Suprapubic skin (tissue), 4 donors: ENCODE measurements around the gene SYT11. TPM values are rescaled to one million over a fixed set of nuclear protein-coding genes. Genes with fewer than 3 reads are reported as not detected.

Source experiments
- DNase-seq, 2 donors: peaks; one replicate each; pipeline ENCODE4 v3.0.0-alpha.2; 2019; ENCODE audit warnings: low spot score in 2 of 2
- H3K27ac ChIP-seq: fragments of 200-600 bp; sonication (generic); one replicate; pipeline ENCODE4 v1.5.1; 2019
- H3K27me3 ChIP-seq: fragments of 200-600 bp; sonication (generic); one replicate; pipeline ENCODE4 v1.5.1; 2019
- H3K36me3 ChIP-seq: fragments of 200-600 bp; sonication (generic); one replicate; pipeline ENCODE4 v1.5.1; 2019
- H3K4me1 ChIP-seq: fragments of 200-600 bp; sonication (generic); one replicate; pipeline ENCODE4 v1.5.1; 2019
- H3K4me3 ChIP-seq: fragments of 200-600 bp; sonication (generic); one replicate; pipeline ENCODE4 v1.5.1; 2019; ENCODE audit warnings: mild to moderate bottlenecking
- H3K9me3 ChIP-seq: fragments of 200-600 bp; sonication (generic); one replicate; pipeline ENCODE4 v1.5.1; 2019
- EP300 ChIP-seq: sonication (generic); formaldehyde crosslinking; IDR thresholded peaks from one replicate; pipeline ENCODE4 v1.6.1; 2017; ENCODE audit warnings: antibody characterized with exemption
- POLR2A ChIP-seq, 2 donors: fragments of 450-650 bp; IDR thresholded peaks; one replicate each; pipeline ENCODE4 v1.6.1; 2017; ENCODE audit warnings: antibody characterized with exemption in 2 of 2, mild to moderate bottlenecking in 2 of 2, moderate library complexity in 2 of 2
- POLR2AphosphoS5 ChIP-seq, 3 donors: sonication (generic); formaldehyde crosslinking; IDR thresholded peaks; one replicate each; pipeline ENCODE4 v1.6.1; 2017; ENCODE audit warnings: antibody characterized with exemption in 3 of 3
- WGBS: methylation state at CpG from one replicate; pipeline ENCODE4 v1.1.5; 2018; 5-methylcytosine and 5-hydroxymethylcytosine counted together
- total RNA-seq, 4 donors: library from RNA; depleted of rRNA; stranded (reverse); fragments of >200 nt; gene quantifications; one replicate each; pipeline ENCODE4 v1.1.0, GENCODE V29; 2016
- TF ChIP-seq, protein P1 (sequence below), 2 donors: fragments of 200-600 bp in 1 of 2; fragments of 450-650 bp in 1 of 2; sonication (generic) in 1 of 2; IDR thresholded peaks; one replicate each; pipeline ENCODE4 v1.5.1; 2016 to 2019; ENCODE audit warnings: antibody characterized with exemption in 2 of 2, mild to moderate bottlenecking in 1 of 2, moderate library complexity in 1 of 2

Gene SYT11
- total RNA-seq, 4 donors from 2014 or later: 2.2 to 3.3 (median 2.7) TPM

DNA sequence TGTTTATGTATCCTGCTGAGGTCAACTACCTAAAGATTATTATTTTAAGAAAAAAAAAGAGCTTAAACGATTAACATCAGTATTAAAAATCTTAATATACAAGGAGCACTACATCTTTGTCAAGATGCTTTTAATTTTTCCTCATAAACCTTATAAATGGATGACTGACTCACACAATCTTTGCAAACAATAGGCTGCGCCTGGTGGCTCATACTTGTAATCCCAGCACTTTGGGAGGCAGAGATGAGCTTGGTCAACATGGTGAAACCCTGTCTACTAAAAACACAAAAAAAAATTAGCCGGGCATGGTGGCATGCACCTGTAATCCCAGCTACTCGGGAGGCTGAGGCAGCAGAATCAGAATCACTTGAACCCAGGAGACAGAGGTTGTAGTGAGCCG is 73.1 kb downstream of the SYT11 start:
- H3K9me3 ChIP-seq: no peaks in the 10 kb centered on the region
- no peak overlapping the region for H3K27ac ChIP-seq
- peaks cover 34% of the 10 kb centered on the region for H3K36me3 ChIP-seq
- DNase-seq: no peak
- WGBS: 69% methylated on average over 5 of the region's 5 CpGs
- no peaks in the 10 kb centered on the region for H3K27me3 ChIP-seq
- H3K4me1 ChIP-seq: peaks cover 52% of the 10 kb centered on the region
- peak overlapping the region; percentile 70 for H3K4me3 ChIP-seq
- TF ChIP-seq POLR2AphosphoS5 (IDR thresholded peaks at IDR 0.05): no peak
- TF ChIP-seq, protein P1, sequence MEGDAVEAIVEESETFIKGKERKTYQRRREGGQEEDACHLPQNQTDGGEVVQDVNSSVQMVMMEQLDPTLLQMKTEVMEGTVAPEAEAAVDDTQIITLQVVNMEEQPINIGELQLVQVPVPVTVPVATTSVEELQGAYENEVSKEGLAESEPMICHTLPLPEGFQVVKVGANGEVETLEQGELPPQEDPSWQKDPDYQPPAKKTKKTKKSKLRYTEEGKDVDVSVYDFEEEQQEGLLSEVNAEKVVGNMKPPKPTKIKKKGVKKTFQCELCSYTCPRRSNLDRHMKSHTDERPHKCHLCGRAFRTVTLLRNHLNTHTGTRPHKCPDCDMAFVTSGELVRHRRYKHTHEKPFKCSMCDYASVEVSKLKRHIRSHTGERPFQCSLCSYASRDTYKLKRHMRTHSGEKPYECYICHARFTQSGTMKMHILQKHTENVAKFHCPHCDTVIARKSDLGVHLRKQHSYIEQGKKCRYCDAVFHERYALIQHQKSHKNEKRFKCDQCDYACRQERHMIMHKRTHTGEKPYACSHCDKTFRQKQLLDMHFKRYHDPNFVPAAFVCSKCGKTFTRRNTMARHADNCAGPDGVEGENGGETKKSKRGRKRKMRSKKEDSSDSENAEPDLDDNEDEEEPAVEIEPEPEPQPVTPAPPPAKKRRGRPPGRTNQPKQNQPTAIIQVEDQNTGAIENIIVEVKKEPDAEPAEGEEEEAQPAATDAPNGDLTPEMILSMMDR (IDR thresholded peaks at IDR 0.05): no peak
- no peak for TF ChIP-seq EP300
- no peak for TF ChIP-seq POLR2A (IDR thresholded peaks at IDR 0.05)

DNA sequence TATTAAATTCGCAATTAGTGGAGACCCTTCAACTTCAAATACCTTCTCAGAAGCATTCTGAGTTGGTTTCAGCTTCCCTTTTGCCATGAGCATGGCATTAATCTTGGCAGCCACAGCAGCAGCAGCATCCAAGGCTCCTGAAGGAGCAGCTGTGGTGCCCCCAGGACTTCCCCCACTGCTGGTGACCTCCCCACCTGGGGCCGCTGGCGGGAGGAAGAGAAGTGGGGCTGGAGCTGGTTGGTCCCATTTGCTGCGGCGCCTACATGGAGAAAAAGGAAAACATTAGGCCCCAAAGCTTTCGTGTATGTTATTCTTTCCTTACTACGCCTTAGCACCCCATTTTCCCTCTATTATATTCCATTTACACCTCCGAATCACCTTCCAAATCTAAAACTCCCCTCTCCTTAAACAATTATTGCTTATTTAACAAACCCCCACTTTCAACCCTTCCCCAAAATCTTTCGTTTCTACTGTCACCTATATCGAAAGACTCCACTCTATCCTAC is 74.3 kb downstream of the SYT11 start:
- DNase-seq: no peak
- Histone ChIP-seq H3K9me3 (no peaks in the 10 kb centered on the region), H3K27me3 (no peaks in the 10 kb centered on the region), H3K4me1 (peaks cover 52% of the 10 kb centered on the region), H3K27ac (peak overlapping the region; percentile 92), H3K4me3 (peak overlapping the region; percentile 70), H3K36me3 (peaks cover 24% of the 10 kb centered on the region)
- WGBS: 4% methylated on average over 10 of the region's 10 CpGs
- TF ChIP-seq POLR2AphosphoS5 (IDR thresholded peaks at IDR 0.05) (no peak), EP300 (no peak), POLR2A (IDR thresholded peaks at IDR 0.05) (no peak)
- TF ChIP-seq, protein P1 (IDR thresholded peaks at IDR 0.05): no peak

DNA sequence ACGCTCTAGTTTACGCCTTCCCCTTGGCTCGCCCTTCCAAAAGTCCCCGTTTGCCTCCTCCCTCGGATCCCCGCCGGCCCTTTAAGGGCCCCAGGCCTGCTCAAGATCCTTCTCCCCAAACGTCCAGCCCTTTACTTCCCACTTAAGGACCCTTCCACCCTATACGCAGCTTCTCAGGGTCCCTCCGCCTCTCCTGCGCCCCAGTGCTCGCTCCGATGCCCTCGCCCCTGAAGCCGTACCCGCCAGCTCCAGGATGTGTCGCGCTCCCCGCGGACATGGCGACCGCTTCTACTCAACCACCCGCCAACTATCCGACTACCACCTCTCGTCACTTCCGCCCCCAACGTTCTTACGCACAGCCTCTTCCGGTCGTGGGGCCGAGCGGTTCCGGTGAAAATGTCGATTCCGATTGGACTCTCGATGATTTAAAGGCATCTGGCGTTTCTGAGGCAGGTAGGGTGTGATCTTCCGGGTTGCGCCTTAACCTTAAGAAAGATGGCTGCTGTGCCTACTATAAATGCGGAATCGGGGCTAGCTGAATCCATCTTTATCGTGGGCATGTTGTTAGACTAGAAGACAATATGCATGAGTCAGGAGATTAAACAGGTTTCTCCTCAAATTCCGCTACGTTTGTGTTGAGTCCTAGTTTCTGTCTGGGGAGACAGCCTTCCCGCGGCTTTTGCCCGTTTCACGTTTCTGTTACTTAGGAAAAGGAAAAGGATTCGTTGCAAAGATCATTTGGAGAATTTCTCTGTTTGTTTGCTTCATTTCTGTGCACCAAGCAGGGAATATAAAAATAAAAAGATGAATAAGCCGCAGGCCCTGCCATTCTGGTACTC is 74.9 kb downstream of the SYT11 start, which contains the start of gene KHDC4:
TSS of gene KHDC4 (minus strand) at position 317 of the 839 bp plus-strand sequence. CDS start at position 277, 40 bp downstream.
- H3K4me1 ChIP-seq: peaks cover 49% of the 10 kb centered on the region
- DNase-seq: peak; percentile 97 to 98
- H3K36me3 ChIP-seq: peaks cover 17% of the 10 kb centered on the region
- no peaks in the 10 kb centered on the region for H3K27me3 ChIP-seq
- peak within 1 kb of the TSS; percentile 92 for H3K27ac ChIP-seq
- no peaks in the 10 kb centered on the region for H3K9me3 ChIP-seq
- WGBS: 1% methylated on average over 45 of the region's 50 CpGs
- TF ChIP-seq EP300 (no peak), POLR2A (IDR thresholded peaks at IDR 0.05) (peak; percentile 92 to 98), POLR2AphosphoS5 (IDR thresholded peaks at IDR 0.05) (peak; percentile 94 to 100 (median 98))
- TF ChIP-seq, protein P1 (IDR thresholded peaks at IDR 0.05): no peak
- H3K4me3 ChIP-seq: peak within 1 kb of the TSS; percentile 70

Other genes with a start within 250 kb of the SYT11 start
- gene MSTO1, start 249.3 kb upstream of the SYT11 start, total RNA-seq: 10 to 100 TPM; 11.7 to 31.6 (median 24.1) TPM
- 100 to 1,000 TPM in 1 of 4 donors, 10 to 100 TPM in 3; 56.0 to 106 (median 80.1) TPM for gene YY1AP1, start 170.8 kb upstream of the SYT11 start, total RNA-seq
- gene DAP3, start 170.5 kb upstream of the SYT11 start, total RNA-seq: 100 to 1,000 TPM; 151 to 249 (median 187) TPM
- gene GON4L, start 2.4 kb upstream of the SYT11 start, total RNA-seq: 10 to 100 TPM; 27.5 to 82.6 (median 43.2) TPM
- gene RIT1, start 51.8 kb downstream of the SYT11 start, total RNA-seq: 10 to 100 TPM; 18.1 to 30.8 (median 23.8) TPM
- 100 to 1,000 TPM in 1 of 4 donors, 10 to 100 TPM in 3; 33.6 to 116 (median 50.3) TPM for gene KHDC4, start 74.8 kb downstream of the SYT11 start, total RNA-seq
- gene RXFP4, start 82.1 kb downstream of the SYT11 start, total RNA-seq: not detected
- gene ARHGEF2, start 119.0 kb downstream of the SYT11 start, total RNA-seq: 10 to 100 TPM; 13.7 to 42.1 (median 20.6) TPM
- gene SSR2, start 161.4 kb downstream of the SYT11 start, total RNA-seq: 100 to 1,000 TPM; 160 to 278 (median 240) TPM
- gene UBQLN4, start 194.2 kb downstream of the SYT11 start, total RNA-seq: 10 to 100 TPM; 32.7 to 42.7 (median 39.8) TPM
- gene LAMTOR2, start 195.2 kb downstream of the SYT11 start, total RNA-seq: 10 to 100 TPM; 27.3 to 66.6 (median 57.7) TPM
- 100 to 1,000 TPM; 150 to 284 (median 205) TPM for gene RAB25, start 201.6 kb downstream of the SYT11 start, total RNA-seq
- 1 to 10 TPM in 2 of 4 donors, under 1 TPM in 2; 0.42 to 2.7 (median 1.0) TPM for gene MEX3A, start 222.9 kb downstream of the SYT11 start, total RNA-seq